ENCODE results near the gene ACAP3. TPM values are rescaled to one million over a fixed set of nuclear protein-coding genes. Genes with fewer than 3 reads are reported as not detected.

ACAP3 gene
- total and polyA plus RNA-seq, 4 donors = 2.7 to 24.8 (median 15.0) TPM

GRCh38 chr1:1242461-1243265 lies 65.1 kb downstream of the ACAP3 start:
- Histone ChIP-seq H3K27me3 (ENCODE audit: control insufficient read depth in 4 of 4, insufficient read depth in 4 of 4, low read length in 3 of 4) (no peaks in the 10 kb centered on the region), H3K4me3 (ENCODE audit: low read depth in 1 of 3, low read length in 3 of 3) (no peak overlapping the region), H3K9me3 (ENCODE audit: control insufficient read depth in 4 of 4, low read length in 3 of 4) (no peaks in the 10 kb centered on the region), H3K9ac (ENCODE audit: low read depth in 1 of 2, low read length in 2 of 2) (no peak overlapping the region), H3K4me1 (ENCODE audit: control insufficient read depth in 4 of 4, insufficient read depth in 4 of 4, low read length in 3 of 4) (peaks cover 9 to 24% (median 13%) of the 10 kb centered on the region in 4 donors), H3K36me3 (ENCODE audit: control insufficient read depth in 4 of 4, insufficient read depth in 3 of 4, low read depth in 1 of 4, low read length in 3 of 4) (no peaks in the 10 kb centered on the region), H3K27ac (ENCODE audit: low read depth in 1 of 2, low read length in 2 of 2) (no peak overlapping the region)
- 92% methylated on average over 41 of the region's 41 CpGs for WGBS
- no peak for TF ChIP-seq GABPA (IDR thresholded peaks at IDR 0.05 in 1 of 2, conservative IDR thresholded peaks at IDR 0.05 in 1 of 2)
- TF ChIP-seq CTCF (IDR thresholded peaks at IDR 0.05; ENCODE audit: low read depth, low read length, missing input control) = no peak
- no peak for TF ChIP-seq HNF4A (conservative IDR thresholded peaks at IDR 0.05)
- no peak for TF ChIP-seq YY1 (IDR thresholded peaks at IDR 0.05)
- no peak for TF ChIP-seq REST (IDR thresholded peaks at IDR 0.05)
- TF ChIP-seq RAD21 (IDR thresholded peaks at IDR 0.05) = no peak
- no peak for TF ChIP-seq TAF1 (conservative IDR thresholded peaks at IDR 0.05)
- no peak for TF ChIP-seq FOXA2 (IDR thresholded peaks at IDR 0.05)
- no peak for TF ChIP-seq ATF3 (IDR thresholded peaks at IDR 0.05)
- no peak for TF ChIP-seq SP1 (IDR thresholded peaks at IDR 0.05)
- no peak for TF ChIP-seq HNF4G (IDR thresholded peaks at IDR 0.05)
- TF ChIP-seq RXRA (IDR thresholded peaks at IDR 0.05) = no peak
- TF ChIP-seq EGR1 (IDR thresholded peaks at IDR 0.05; ENCODE audit: low read depth in 2 of 2) = no peak
- DNase-seq (ENCODE audit: low spot score) = no peak

Small RNAs within 50 kb of the gene (small RNA-seq; reads per million reads assigned to genes)
- not detected for gene MIR6726

Other genes with a start within 250 kb of the ACAP3 start
- under 1 TPM in 1 of 2 donors, not detected in 1; 0.14 TPM for gene RNF223, start 233.6 kb downstream of the ACAP3 start, total RNA-seq
- gene RNF223, start 233.6 kb downstream of the ACAP3 start, polyA plus RNA-seq = not detected
- 1 to 10 TPM; 3.9 to 7.0 TPM for gene C1orf159, start 191.8 kb downstream of the ACAP3 start, total RNA-seq
- gene C1orf159, start 191.8 kb downstream of the ACAP3 start, polyA plus RNA-seq = 1 to 10 TPM; 4.5 to 4.8 TPM
- not detected for gene TTLL10, start 134.1 kb downstream of the ACAP3 start, total RNA-seq
- gene TTLL10, start 134.1 kb downstream of the ACAP3 start, polyA plus RNA-seq = not detected
- under 1 TPM in 1 of 2 donors, not detected in 1; 0.19 TPM for gene TNFRSF18, start 101.3 kb downstream of the ACAP3 start, total RNA-seq
- under 1 TPM; 0.17 to 0.24 TPM for gene TNFRSF18, start 101.3 kb downstream of the ACAP3 start, polyA plus RNA-seq
- gene TNFRSF4, start 93.8 kb downstream of the ACAP3 start, total RNA-seq = under 1 TPM in 1 of 2 donors, not detected in 1; 0.08 TPM
- under 1 TPM; 0.15 to 0.35 TPM for gene TNFRSF4, start 93.8 kb downstream of the ACAP3 start, polyA plus RNA-seq
- gene SDF4, start 75.9 kb downstream of the ACAP3 start, total RNA-seq = 10 to 100 TPM; 48.7 to 92.5 TPM
- 100 to 1,000 TPM in 1 of 2 donors, 10 to 100 TPM in 1; 59.3 to 180 TPM for gene SDF4, start 75.9 kb downstream of the ACAP3 start, polyA plus RNA-seq
- 1 to 10 TPM; 8.9 to 9.0 TPM for gene B3GALT6, start 75.7 kb downstream of the ACAP3 start, total RNA-seq
- gene B3GALT6, start 75.7 kb downstream of the ACAP3 start, polyA plus RNA-seq = 1 to 10 TPM; 1.2 to 7.7 TPM
- gene C1QTNF12, start 61.2 kb downstream of the ACAP3 start, total RNA-seq = not detected
- gene C1QTNF12, start 61.2 kb downstream of the ACAP3 start, polyA plus RNA-seq = under 1 TPM; 0.39 to 0.40 TPM
- 10 to 100 TPM; 25.2 to 30.4 TPM for gene UBE2J2, start 34.1 kb downstream of the ACAP3 start, total RNA-seq
- 10 to 100 TPM; 21.0 to 26.3 TPM for gene UBE2J2, start 34.1 kb downstream of the ACAP3 start, polyA plus RNA-seq
- 1 to 10 TPM in 1 of 2 donors, under 1 TPM in 1; 0.79 to 1.5 TPM for gene SCNN1D, start 27.5 kb downstream of the ACAP3 start, total RNA-seq
- 1 to 10 TPM in 1 of 2 donors, under 1 TPM in 1; 0.51 to 1.1 TPM for gene SCNN1D, start 27.5 kb downstream of the ACAP3 start, polyA plus RNA-seq
- gene PUSL1, start 667 bp upstream of the ACAP3 start, total RNA-seq = 10 to 100 TPM in 1 of 2 donors, 1 to 10 TPM in 1; 9.3 to 11.2 TPM
- 10 to 100 TPM in 1 of 2 donors, 1 to 10 TPM in 1; 9.5 to 14.9 TPM for gene PUSL1, start 667 bp upstream of the ACAP3 start, polyA plus RNA-seq
- 10 to 100 TPM; 30.7 to 40.5 TPM for gene INTS11, start 16.7 kb upstream of the ACAP3 start, total RNA-seq
- 10 to 100 TPM; 26.3 to 38.3 TPM for gene INTS11, start 16.7 kb upstream of the ACAP3 start, polyA plus RNA-seq
- gene CPTP, start 16.9 kb upstream of the ACAP3 start, total RNA-seq = 10 to 100 TPM in 1 of 2 donors, 1 to 10 TPM in 1; 7.9 to 14.6 TPM
- 10 to 100 TPM; 30.4 to 45.1 TPM for gene CPTP, start 16.9 kb upstream of the ACAP3 start, polyA plus RNA-seq
- gene TAS1R3, start 23.4 kb upstream of the ACAP3 start, total RNA-seq = under 1 TPM; 0.19 to 0.33 TPM
- gene TAS1R3, start 23.4 kb upstream of the ACAP3 start, polyA plus RNA-seq = under 1 TPM in 1 of 2 donors, not detected in 1; 0.36 TPM
- gene DVL1, start 41.5 kb upstream of the ACAP3 start, total RNA-seq = 10 to 100 TPM; 20.4 to 41.2 TPM
- gene DVL1, start 41.5 kb upstream of the ACAP3 start, polyA plus RNA-seq = 10 to 100 TPM in 1 of 2 donors, 1 to 10 TPM in 1; 5.7 to 29.2 TPM
- gene MXRA8, start 50.6 kb upstream of the ACAP3 start, total RNA-seq = 1 to 10 TPM; 3.2 to 5.3 TPM
- gene MXRA8, start 50.6 kb upstream of the ACAP3 start, polyA plus RNA-seq = 1 to 10 TPM; 1.8 to 5.9 TPM
- 10 to 100 TPM; 38.4 to 52.6 TPM for gene AURKAIP1, start 67.3 kb upstream of the ACAP3 start, total RNA-seq
- gene AURKAIP1, start 67.3 kb upstream of the ACAP3 start, polyA plus RNA-seq = 100 to 1,000 TPM; 143 to 175 TPM
- 100 to 1,000 TPM in 1 of 2 donors, 10 to 100 TPM in 1; 47.3 to 170 TPM for gene CCNL2, start 91.4 kb upstream of the ACAP3 start, total RNA-seq
- gene CCNL2, start 91.4 kb upstream of the ACAP3 start, polyA plus RNA-seq = 100 to 1,000 TPM in 1 of 2 donors, 10 to 100 TPM in 1; 46.4 to 160 TPM
- gene MRPL20, start 99.4 kb upstream of the ACAP3 start, total RNA-seq = 10 to 100 TPM; 47.8 to 47.9 TPM
- 100 to 1,000 TPM; 100 to 170 TPM for gene MRPL20, start 99.4 kb upstream of the ACAP3 start, polyA plus RNA-seq
- under 1 TPM; 0.14 to 0.17 TPM for gene ANKRD65, start 113.3 kb upstream of the ACAP3 start, total RNA-seq
- gene ANKRD65, start 113.3 kb upstream of the ACAP3 start, polyA plus RNA-seq = under 1 TPM; 0.30 to 0.31 TPM
- 10 to 100 TPM; 22.8 to 41.6 TPM for gene VWA1, start 127.8 kb upstream of the ACAP3 start, total RNA-seq
- 10 to 100 TPM; 18.3 to 81.3 TPM for gene VWA1, start 127.8 kb upstream of the ACAP3 start, polyA plus RNA-seq
- gene ATAD3C, start 141.8 kb upstream of the ACAP3 start, total RNA-seq = 1 to 10 TPM in 1 of 2 donors, under 1 TPM in 1; 0.19 to 1.3 TPM
- 1 to 10 TPM in 1 of 2 donors, under 1 TPM in 1; 0.51 to 4.8 TPM for gene ATAD3C, start 141.8 kb upstream of the ACAP3 start, polyA plus RNA-seq
- gene ATAD3B, start 163.8 kb upstream of the ACAP3 start, total RNA-seq = 10 to 100 TPM in 1 of 2 donors, 1 to 10 TPM in 1; 9.3 to 14.3 TPM
- gene ATAD3B, start 163.8 kb upstream of the ACAP3 start, polyA plus RNA-seq = 10 to 100 TPM in 1 of 2 donors, 1 to 10 TPM in 1; 6.4 to 11.3 TPM
- gene ATAD3A, start 204.2 kb upstream of the ACAP3 start, total RNA-seq = 10 to 100 TPM; 14.0 to 17.7 TPM
- gene ATAD3A, start 204.2 kb upstream of the ACAP3 start, polyA plus RNA-seq = 10 to 100 TPM in 1 of 2 donors, 1 to 10 TPM in 1; 7.2 to 20.0 TPM
- gene TMEM240, start 232.7 kb upstream of the ACAP3 start, total RNA-seq = under 1 TPM; 0.14 to 0.33 TPM
- under 1 TPM in 1 of 2 donors, not detected in 1; 0.33 TPM for gene TMEM240, start 232.7 kb upstream of the ACAP3 start, polyA plus RNA-seq

All from liver (tissue), 10 donors.